K562 (cell line): ENCODE data around the gene RNFT1. TPM values are rescaled to one million over a fixed set of nuclear protein-coding genes. Genes with fewer than 3 reads are reported as not detected.
A peak's percentile ranks its signal among the peaks of the same experiment; 100 is the strongest.

Experiments
- ATAC-seq: fragments of 200-7000 bp; cut with Tn5 transposase; 3 replicates; pipeline ENCODE4 v1.9.1; 2020; ENCODE audit warnings: moderate library complexity
- BruUV-seq: library from RNA; stranded (reverse); fragments of 400-500 nt; replicated peaks from 2 replicates; lab custom pipeline; 2021; lab: Mats Ljungman, UMichigan
- CTCF ChIA-PET: fragments of 300-600 bp; formaldehyde crosslinking; extraction: SDS; loops from one replicate; lab custom pipeline; 2021; ENCODE audit warnings: low intra/inter-chr PET ratio; lab: Yijun Ruan, JAX
- POLR2A ChIA-PET: fragments of 300-600, 350-650 bp; sonication (Branson Sonifier 250); formaldehyde crosslinking; extraction: SDS; loops from one replicate; lab custom pipeline; 2021; ENCODE audit warnings: antibody characterized with exemption, inconsistent platforms; lab: Yijun Ruan, JAX
- DNase-seq, 4 experiments: peaks; one replicate each; pipeline versions ENCODE4 v3.0.0 to v3.0.0-alpha.2; 2011 to 2018; ENCODE audit warnings: low spot score in 3 of 4, mixed read lengths in 3 of 4; ENCODE audit errors: extremely low read depth in 1 of 4
- FAIRE-seq: peaks from 2 replicates; lab custom pipeline; 2011; peaks lifted over from hg19 to GRCh38; lab: Jason Lieb, UNC
- H2AFZ ChIP-seq: 2 replicates; pipeline ENCODE4 v1.6.0; 2011; ENCODE audit warnings: low read depth, low read length, control low read depth, inconsistent platforms
- H3K27ac ChIP-seq: fragments of 200-600 bp; 3 replicates; pipeline ENCODE4 v1.8.0; 2011; ENCODE audit warnings: low read depth, mild to moderate bottlenecking, control low read depth, inconsistent platforms, low read length, moderate library complexity, mixed read lengths; ENCODE audit errors: extremely low read depth
- H3K27me3 ChIP-seq, 2 experiments: fragments of 300-600 bp in 1 of 2; 2 replicates in 1 of 2; 3 replicates in 1 of 2; pipeline versions ENCODE4 v1.6.0 to v1.8.0; 2011; ENCODE audit warnings: inconsistent platforms in 2 of 2, low read length in 2 of 2, mild to moderate bottlenecking in 1 of 2, mixed read lengths in 1 of 2, moderate library complexity in 1 of 2; ENCODE audit not compliant: control insufficient read depth in 2 of 2, insufficient read depth in 2 of 2
- H3K36me3 ChIP-seq: fragments of 300-600 bp; 3 replicates; pipeline ENCODE4 v1.8.0; 2011; ENCODE audit warnings: mild to moderate bottlenecking, low read length, inconsistent platforms; ENCODE audit not compliant: control insufficient read depth, insufficient read depth
- H3K4me1 ChIP-seq, 2 experiments: fragments of 200-600 bp in 1 of 2; replicated peaks in 1 of 2; 2 replicates in 1 of 2; 3 replicates in 1 of 2; pipeline versions ENCODE4 v1.5.1 to v1.8.0; 2011; ENCODE audit warnings: inconsistent platforms in 2 of 2, low read length in 2 of 2, mild to moderate bottlenecking in 1 of 2, mixed read lengths in 1 of 2, moderate library complexity in 1 of 2; ENCODE audit not compliant: control insufficient read depth in 2 of 2, insufficient read depth in 2 of 2
- H3K4me2 ChIP-seq: 2 replicates; pipeline ENCODE4 v1.6.1; 2011; ENCODE audit warnings: low read length, control low read depth, inconsistent platforms, mixed read lengths; ENCODE audit not compliant: insufficient read depth
- H3K4me3 ChIP-seq: fragments of 200-600 bp; sonication (generic), shearing (Covaris generic); 2 replicates; pipeline ENCODE4 v1.5.1; 2016; ENCODE audit warnings: control low read depth, inconsistent platforms
- H3K79me2 ChIP-seq: fragments of 200-600 bp; 3 replicates; pipeline ENCODE4 v1.8.0; 2011; ENCODE audit warnings: low read length, inconsistent platforms; ENCODE audit not compliant: control insufficient read depth, insufficient read depth
- H3K9ac ChIP-seq, 2 experiments: 2 replicates each; pipeline versions ENCODE4 v1.6.0 to v1.6.1; 2011; ENCODE audit warnings: low read depth in 2 of 2, low read length in 2 of 2, control low read depth in 1 of 2, inconsistent platforms in 1 of 2, mild to moderate bottlenecking in 1 of 2, mixed read lengths in 1 of 2; ENCODE audit not compliant: insufficient read depth in 1 of 2
- H3K9me1 ChIP-seq: one replicate; pipeline ENCODE4 v1.6.0; 2011; ENCODE audit warnings: inconsistent platforms, mild to moderate bottlenecking, low read length, moderate library complexity; ENCODE audit not compliant: control insufficient read depth, insufficient read depth
- H3K9me3 ChIP-seq: replicated peaks from 2 replicates; pipeline ENCODE4 v1.5.1; 2011; ENCODE audit warnings: low read depth, low read length, inconsistent platforms; ENCODE audit not compliant: control insufficient read depth, insufficient read depth
- H4K20me1 ChIP-seq: replicated peaks from 2 replicates; pipeline ENCODE4 v1.6.1; 2011; ENCODE audit warnings: low read length, inconsistent platforms, mixed read lengths; ENCODE audit not compliant: control insufficient read depth, insufficient read depth
- MCM2 ChIP-seq: fragments of 450-650 bp; IDR thresholded peaks from 2 replicates; pipeline ENCODE4 v1.6.1; 2017; ENCODE audit warnings: low read depth, mild to moderate bottlenecking
- NFE2 ChIP-seq: IDR thresholded peaks from 2 replicates; pipeline ENCODE4 v1.6.1; 2014; ENCODE audit warnings: antibody characterized with exemption, low read depth
- ZBTB11 ChIP-seq, 3 experiments: fragments of 200-800 bp in 1 of 3; fragments of 250-450 bp in 1 of 3; fragments of 450-650 bp in 1 of 3; sonication (Bioruptor Pico) in 1 of 3; sonication (Bioruptor generic) in 1 of 3; formaldehyde crosslinking in 1 of 3; IDR thresholded peaks; 2 replicates each; pipeline versions ENCODE4 v1.6.1 to v1.8.0; 2016 to 2022; ENCODE audit warnings: mild to moderate bottlenecking in 2 of 3, missing genetic modification characterization in 2 of 3, missing compliant biosample characterization in 1 of 3, moderate library complexity in 1 of 3
- WGBS: fragments of 100-300 bp; shearing (Covaris generic); methylation state at CpG from one replicate; pipeline ENCODE4 v1.1.6; 2016; ENCODE audit warnings: low coverage, mixed read lengths; ENCODE audit not compliant: insufficient coverage; ENCODE audit errors: missing lambda C conversion rate; 5-methylcytosine and 5-hydroxymethylcytosine counted together
- in situ Hi-C: fragments of 300-500 bp; cut with MboI; formaldehyde crosslinking; loops from 4 replicates; pipeline ENCODE4 v1.15.0; 2018; ENCODE audit warnings: inconsistent platforms, mixed read lengths
- intact Hi-C: fragments of 100-400 bp; cut with micrococcal nuclease; formaldehyde crosslinking; loops from 2 replicates; pipeline ENCODE4 v1.14.2; 2022
- polyA plus RNA-seq, 8 experiments: library from polyadenylated mRNA; depleted of rRNA in 4 of 8; stranded (reverse) in 5 of 8; unstranded in 3 of 8; fragments of >200 nt; fragmentation: Nextera tagmentation in 2 of 8; fragmentation: Illumina TruSeq in 1 of 8; extraction: Ambion mirVana in 2 of 8; extraction: Trizol in 1 of 8; gene quantifications; 2 replicates each; pipeline versions ENCODE4 v1.2.1 to v1.2.3, GENCODE V29; 2011 to 2014; ENCODE audit warnings: inconsistent platforms in 1 of 8, missing spikeins in 1 of 8
- total RNA-seq, 7 experiments: library from RNA; depleted of rRNA in 6 of 7; stranded (reverse); fragments of >200 nt in 6 of 7; fragmentation: Illumina TruSeq in 2 of 7; extraction: Trizol in 2 of 7; gene quantifications; 2 replicates each; pipeline versions ENCODE4 v1.2.1 to v1.2.3, GENCODE V29; 2011 to 2021; ENCODE audit warnings: low replicate concordance in 1 of 7

The RNFT1 gene
- total and polyA plus RNA-seq, 9 of the 15 experiments (the other 6 are each of a cell fraction or from before 2014, with no cell fraction given) = 15.8 to 61.3 (median 23.5) TPM

GRCh38 chr17:60006160-60006559 lies 41.6 kb upstream of the RNFT1 start:
- Histone ChIP-seq H3K9me1 (no peaks in the 10 kb centered on the region), H3K79me2 (no peaks in the 10 kb centered on the region), H3K4me2 (no peak overlapping the region), H3K9me3 (no peaks in the 10 kb centered on the region), H4K20me1 (no peaks in the 10 kb centered on the region), H2AFZ (no peak overlapping the region), H3K9ac (no peak overlapping the region), H3K4me1 (no peaks in the 10 kb centered on the region), H3K27me3 (no peaks in the 10 kb centered on the region), H3K36me3 (no peaks in the 10 kb centered on the region), H3K27ac (no peak overlapping the region), H3K4me3 (no peak overlapping the region)
- BruUV-seq = no TSS peak
- TF ChIP-seq NFE2 (no peak), ZBTB11 (CRISPR knock-in tag; IDR thresholded peaks at IDR 0.05) (peak in 1 of 3 experiments; percentile 84; a peak in 2 of 6 replicates), MCM2 (no peak)
- CTCF ChIA-PET = no interaction called here
- in situ Hi-C loops (no loop called here), intact Hi-C loops (no loop called here)
- FAIRE-seq = no peak
- ATAC-seq = no peak
- POLR2A ChIA-PET = no interaction called here
- no peak for DNase-seq
- WGBS = 58% methylated on average over 12 of the region's 13 CpGs
